ENCODE measurements around the gene PDCD11. TPM values are rescaled to one million over a fixed set of nuclear protein-coding genes. Genes with fewer than 3 reads are reported as not detected.
"Not testable (repeated sequence)": the region's sequence is repeated elsewhere in the genome, so short reads cannot be mapped to it uniquely, and the experiment has no call there.

The PDCD11 gene
- total RNA-seq, 1 donor from 2014 or later = 4.8 TPM

DNA sequence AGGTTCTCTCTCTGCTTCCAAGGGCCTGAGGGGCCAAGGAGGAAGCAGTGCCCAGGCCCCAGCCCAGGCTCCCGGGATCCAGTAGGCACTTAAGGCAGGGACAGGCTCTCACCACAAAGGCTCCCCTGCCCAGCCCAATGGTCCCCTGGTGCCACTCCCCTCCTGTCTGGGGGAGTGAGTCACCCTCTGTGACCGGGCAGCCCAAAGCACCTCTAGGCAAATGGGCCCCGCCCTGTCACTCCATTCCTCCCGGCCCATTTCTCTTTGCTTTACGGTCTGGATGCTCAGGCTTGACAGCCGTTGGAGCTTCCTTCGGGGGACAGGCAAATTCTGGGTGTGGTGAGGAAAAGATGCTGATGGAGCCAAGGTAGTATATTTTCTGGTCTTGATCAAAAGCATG, 82.7 kb downstream of the PDCD11 start, which contains the start of gene CALHM3:
TSS of gene CALHM3 (minus strand) at position 106 of the 400 bp plus-strand sequence. CDS start 208 bp downstream, outside the sequence.
- Histone ChIP-seq H3K36me3 (no peaks in the 10 kb centered on the region), H3K4me3 (no peak within 1 kb of the TSS), H3K4me1 (no peaks in the 10 kb centered on the region), H3K27me3 (no peaks in the 10 kb centered on the region), H3K9me3 (no peaks in the 10 kb centered on the region), H3K27ac (no peak within 1 kb of the TSS)
- intact Hi-C loops (cut with DNase I) = no loop called here
- TF ChIP-seq, protein P1, sequence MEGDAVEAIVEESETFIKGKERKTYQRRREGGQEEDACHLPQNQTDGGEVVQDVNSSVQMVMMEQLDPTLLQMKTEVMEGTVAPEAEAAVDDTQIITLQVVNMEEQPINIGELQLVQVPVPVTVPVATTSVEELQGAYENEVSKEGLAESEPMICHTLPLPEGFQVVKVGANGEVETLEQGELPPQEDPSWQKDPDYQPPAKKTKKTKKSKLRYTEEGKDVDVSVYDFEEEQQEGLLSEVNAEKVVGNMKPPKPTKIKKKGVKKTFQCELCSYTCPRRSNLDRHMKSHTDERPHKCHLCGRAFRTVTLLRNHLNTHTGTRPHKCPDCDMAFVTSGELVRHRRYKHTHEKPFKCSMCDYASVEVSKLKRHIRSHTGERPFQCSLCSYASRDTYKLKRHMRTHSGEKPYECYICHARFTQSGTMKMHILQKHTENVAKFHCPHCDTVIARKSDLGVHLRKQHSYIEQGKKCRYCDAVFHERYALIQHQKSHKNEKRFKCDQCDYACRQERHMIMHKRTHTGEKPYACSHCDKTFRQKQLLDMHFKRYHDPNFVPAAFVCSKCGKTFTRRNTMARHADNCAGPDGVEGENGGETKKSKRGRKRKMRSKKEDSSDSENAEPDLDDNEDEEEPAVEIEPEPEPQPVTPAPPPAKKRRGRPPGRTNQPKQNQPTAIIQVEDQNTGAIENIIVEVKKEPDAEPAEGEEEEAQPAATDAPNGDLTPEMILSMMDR (IDR thresholded peaks at IDR 0.05) = no peak
- DNase-seq (ENCODE audit: low spot score in 2 of 2) = no peak

DNA sequence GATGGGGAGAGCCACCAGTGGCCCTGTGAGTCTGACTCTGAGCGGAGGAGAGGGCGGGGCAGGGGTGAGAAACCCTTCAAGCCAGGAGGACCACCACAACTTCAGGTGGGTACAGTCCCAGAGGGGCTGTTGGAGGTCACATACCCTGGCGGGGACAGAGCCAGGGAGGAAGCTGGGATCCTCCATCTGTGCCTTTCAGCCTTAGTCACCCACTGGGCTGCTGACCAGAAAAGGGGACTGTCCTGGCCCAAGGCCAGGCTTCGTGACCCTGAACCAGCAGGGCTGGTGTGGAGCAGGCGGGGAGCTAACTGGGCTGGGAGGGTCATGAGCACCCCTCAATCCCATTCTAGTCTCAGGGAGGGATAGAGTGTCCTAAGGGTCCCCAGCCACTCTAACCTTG, 84.1 kb downstream of the PDCD11 start:
- Histone ChIP-seq H3K27me3 (no peaks in the 10 kb centered on the region), H3K4me3 (no peak overlapping the region), H3K4me1 (no peaks in the 10 kb centered on the region), H3K36me3 (no peaks in the 10 kb centered on the region), H3K9me3 (no peaks in the 10 kb centered on the region), H3K27ac (no peak overlapping the region)
- DNase-seq (ENCODE audit: low spot score in 2 of 2) = no peak
- TF ChIP-seq, protein P1 (IDR thresholded peaks at IDR 0.05) = no peak
- intact Hi-C loops (cut with DNase I) = no loop called here

DNA sequence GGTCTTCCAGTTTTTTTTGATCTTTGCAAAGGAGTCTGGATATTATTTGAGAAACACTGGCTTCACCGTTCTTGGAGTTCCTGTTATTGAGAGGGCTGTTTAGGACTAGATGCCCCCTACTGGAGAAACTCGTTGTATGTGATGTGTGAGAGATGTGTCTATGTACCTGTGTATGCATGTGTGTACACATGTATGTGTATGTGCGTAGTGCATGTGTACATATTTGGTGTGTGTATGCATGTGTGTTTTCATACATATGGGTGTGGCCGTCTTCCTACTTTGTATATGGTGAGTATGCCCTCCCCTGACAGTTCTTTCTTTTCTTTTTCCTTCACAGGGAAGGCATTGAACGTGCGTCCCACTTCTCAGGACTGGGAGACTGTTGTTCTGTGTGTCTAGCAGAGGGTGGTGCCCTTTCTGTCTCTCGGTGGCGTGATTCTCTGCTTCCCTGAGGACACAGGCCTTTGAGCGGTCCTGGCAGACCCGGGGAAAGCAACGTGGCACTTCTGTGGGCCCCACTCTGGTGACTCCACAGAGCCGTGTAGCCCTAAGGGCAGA, 85.6 kb downstream of the PDCD11 start:
- intact Hi-C loops (cut with DNase I) = loop anchor here (1.0 kb wide), 2 partner anchors 30 to 65 kb away; partner anchors contain the start of gene CALHM2
- H3K27ac ChIP-seq = no peak overlapping the region

DNA sequence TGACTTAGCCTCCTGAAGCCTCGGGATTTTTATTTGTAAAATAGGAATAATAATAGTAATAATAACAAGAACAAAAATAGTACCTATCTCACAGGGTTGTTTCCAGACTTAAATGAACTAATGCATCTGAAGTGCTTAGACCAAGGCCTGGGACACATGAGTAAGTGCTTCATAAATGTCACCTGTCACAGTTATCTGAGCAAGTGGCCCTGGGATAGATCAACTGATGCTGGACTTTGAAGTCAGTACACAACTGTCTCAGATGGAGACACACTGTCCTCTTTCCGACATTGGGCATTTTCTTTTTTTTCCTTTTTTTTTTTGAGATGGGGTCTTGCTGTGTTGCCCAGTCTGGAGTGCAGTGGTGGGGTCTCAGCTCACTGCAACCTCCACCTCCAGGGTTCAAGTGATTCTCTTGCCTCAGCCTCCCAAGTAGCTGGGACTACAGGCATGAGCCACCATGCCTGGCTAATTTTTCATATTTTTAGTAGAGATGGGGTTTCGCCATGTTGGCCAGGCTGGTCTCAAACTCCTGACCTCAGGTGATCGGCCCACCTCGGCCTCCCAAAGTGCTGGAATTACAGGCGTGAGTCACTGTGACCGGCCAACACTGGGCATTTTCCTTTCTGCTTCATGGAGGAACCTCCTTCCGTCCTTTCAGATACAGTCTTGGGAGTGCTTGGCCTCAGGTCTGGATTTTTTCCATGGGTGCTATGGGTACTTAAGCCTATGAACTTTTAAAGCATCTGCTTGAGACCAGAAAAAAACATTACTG, 90.4 kb downstream of the PDCD11 start:
- not testable (repeated sequence) for H3K27me3 ChIP-seq; DNase-seq (ENCODE audit: low spot score in 2 of 2); H3K27ac ChIP-seq; H3K9me3 ChIP-seq; H3K4me3 ChIP-seq; H3K36me3 ChIP-seq; H3K4me1 ChIP-seq
- intact Hi-C loops (cut with DNase I) = loop anchor here (1.0 kb wide), 1 partner anchor 70 kb away; no protein-coding TSS in a partner anchor

More for the DNA sequence above, 85.6 kb downstream of the PDCD11 start:
- Histone ChIP-seq H3K9me3 (no peaks in the 10 kb centered on the region), H3K27me3 (no peaks in the 10 kb centered on the region), H3K36me3 (no peaks in the 10 kb centered on the region), H3K4me3 (no peak overlapping the region), H3K4me1 (no peaks in the 10 kb centered on the region)
- no peak for DNase-seq (ENCODE audit: low spot score in 2 of 2)
- TF ChIP-seq, protein P1 (IDR thresholded peaks at IDR 0.05) = peak; percentile 59 to 70 (median 59)

DNA sequence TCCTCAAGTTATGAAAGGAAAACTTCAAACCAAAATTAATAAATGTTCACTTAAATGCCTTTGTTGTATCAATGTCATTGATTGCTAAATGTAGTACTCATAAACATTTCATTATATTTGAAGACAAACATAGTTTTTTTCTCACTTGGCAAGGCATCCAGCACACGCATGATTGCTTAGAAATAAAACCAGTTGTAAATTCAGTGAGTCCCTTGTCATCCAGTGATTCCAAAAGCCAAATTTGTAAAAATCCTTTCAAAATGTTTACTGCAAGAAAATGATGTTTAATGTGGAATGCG, 90.9 kb downstream of the PDCD11 start:
- TF ChIP-seq, protein P1 (IDR thresholded peaks at IDR 0.05) = no peak
- Histone ChIP-seq H3K9me3 (no peaks in the 10 kb centered on the region), H3K4me3 (no peak overlapping the region), H3K27me3 (no peaks in the 10 kb centered on the region), H3K36me3 (no peaks in the 10 kb centered on the region), H3K4me1 (no peaks in the 10 kb centered on the region), H3K27ac (no peak overlapping the region)
- intact Hi-C loops (cut with DNase I) = no loop called here
- no peak for DNase-seq (ENCODE audit: low spot score in 2 of 2)

DNA sequence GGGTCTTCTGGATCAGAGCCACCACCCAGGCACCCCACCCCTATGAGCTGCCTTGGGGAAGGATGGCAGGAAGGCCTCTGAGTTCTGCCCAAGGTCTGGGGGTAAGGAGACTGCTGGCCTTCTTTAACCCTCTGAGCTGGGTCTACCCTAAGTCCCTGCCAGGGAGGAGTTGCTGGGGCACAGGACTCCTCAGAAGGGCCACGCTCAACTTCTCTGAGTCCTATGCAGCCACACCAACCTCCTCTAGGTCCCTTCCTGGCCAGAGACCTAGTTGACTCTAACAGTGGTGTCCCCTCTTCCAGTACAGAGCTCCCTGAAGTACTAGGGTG, 94.5 kb downstream of the PDCD11 start:
- H3K4me3 ChIP-seq = no peak overlapping the region
- TF ChIP-seq, protein P1 (IDR thresholded peaks at IDR 0.05) = no peak
- H3K27ac ChIP-seq = no peak overlapping the region
- intact Hi-C loops (cut with DNase I) = no loop called here
- peaks cover 16% of the 10 kb centered on the region for H3K27me3 ChIP-seq
- DNase-seq (ENCODE audit: low spot score in 2 of 2) = no peak
- H3K9me3 ChIP-seq = no peaks in the 10 kb centered on the region
- H3K4me1 ChIP-seq = no peaks in the 10 kb centered on the region
- no peaks in the 10 kb centered on the region for H3K36me3 ChIP-seq
